Sigmoid colon (tissue), 7 donors: ENCODE measurements around the gene PPP1CB. TPM values are rescaled to one million over a fixed set of nuclear protein-coding genes. Genes with fewer than 3 reads are reported as not detected.

Source experiments
- DNase-seq: peaks from one replicate; pipeline ENCODE4 v3.0.0-alpha.2; 2019
- H3K27ac ChIP-seq, 4 donors: fragments of 200-600 bp; sonication (generic); one replicate each; pipeline ENCODE4 v1.5.1; 2016 to 2019; ENCODE audit warnings: mild to moderate bottlenecking in 1 of 4
- H3K27me3 ChIP-seq, 3 donors: fragments of 200-600 bp; sonication (generic); one replicate each; pipeline ENCODE4 v1.5.1; 2019; ENCODE audit warnings: mild to moderate bottlenecking in 1 of 3
- H3K36me3 ChIP-seq, 4 donors: fragments of 200-600 bp; sonication (generic); one replicate each; pipeline ENCODE4 v1.5.1; 2016 to 2019
- H3K4me1 ChIP-seq, 4 donors: fragments of 200-600 bp; sonication (generic); one replicate each; pipeline ENCODE4 v1.5.1; 2017 to 2019
- H3K4me3 ChIP-seq, 4 donors: fragments of 200-600 bp; sonication (generic); one replicate each; pipeline ENCODE4 v1.5.1; 2017 to 2019; ENCODE audit warnings: mild to moderate bottlenecking in 2 of 4, moderate library complexity in 1 of 4
- H3K9me3 ChIP-seq, 4 donors: fragments of 200-600 bp in 3 of 4; sonication (generic) in 3 of 4; one replicate each; pipeline versions ENCODE4 v1.5.1 to v1.6.1; 2013 to 2019
- CTCF ChIP-seq, 4 experiments: fragments of 450-650 bp in 3 of 4; fragments of 200-600 bp in 1 of 4; IDR thresholded peaks; one replicate each; pipeline ENCODE4 v1.5.1; 2016 to 2019; ENCODE audit warnings: antibody characterized with exemption in 4 of 4, mild to moderate bottlenecking in 3 of 4, moderate library complexity in 2 of 4
- EP300 ChIP-seq, 4 donors: sonication (generic); formaldehyde crosslinking; IDR thresholded peaks; one replicate each; pipeline ENCODE4 v1.6.1; 2017; ENCODE audit warnings: antibody characterized with exemption in 4 of 4
- POLR2A ChIP-seq, 2 donors: fragments of 450-650 bp; IDR thresholded peaks; one replicate each; pipeline ENCODE4 v1.6.1; 2016; ENCODE audit warnings: antibody characterized with exemption in 2 of 2, mild to moderate bottlenecking in 2 of 2, moderate library complexity in 2 of 2
- POLR2AphosphoS5 ChIP-seq, 4 donors: sonication (generic); formaldehyde crosslinking; IDR thresholded peaks; one replicate each; pipeline ENCODE4 v1.6.1; 2017; ENCODE audit warnings: antibody characterized with exemption in 4 of 4
- WGBS, 2 donors: extraction: QIAGEN DNeasy Blood & Tissue Kit; methylation state at CpG; one replicate each; pipeline ENCODE4 v1.1.7; 2013; 5-methylcytosine and 5-hydroxymethylcytosine counted together
- intact Hi-C: fragments of 100-400 bp; cut with DNase I; formaldehyde crosslinking; loops from one replicate; pipeline ENCODE4 v1.15.1; 2023
- polyA plus RNA-seq, 3 donors: library from polyadenylated mRNA; stranded (reverse); fragments of 200-250 nt; gene quantifications; one replicate each; pipeline ENCODE4 v1.2.3, GENCODE V29; 2013
- total RNA-seq, 4 donors: library from RNA; depleted of rRNA; stranded (reverse); fragments of >200 nt; gene quantifications; one replicate each; pipeline ENCODE4 v1.1.0, GENCODE V29; 2016
- donor health status: healthy with polysubstance abuse.
- donor health status: Bipolar disorder and iron deficiency.
- donor health status: healthy.

Gene PPP1CB
- total and polyA plus RNA-seq, 7 donors: 88.7 to 567 (median 446) TPM

GRCh38 chr2:28802975-28803429 is 51.4 kb downstream of the PPP1CB start:
- 77 to 83% methylated on average over 4 of the region's 4 CpGs for WGBS, 2 donors
- Histone ChIP-seq H3K36me3 (peaks cover 9 to 72% (median 15%) of the 10 kb centered on the region in 4 donors), H3K9me3 (no peaks in the 10 kb centered on the region), H3K27ac (peak overlapping the region in 3 of 4 donors; percentile 26 to 46 (median 28)), H3K4me3 (no peak overlapping the region), H3K27me3 (no peaks in the 10 kb centered on the region), H3K4me1 (peaks cover 0 to 22% (median 12%) of the 10 kb centered on the region in 4 donors)
- DNase-seq: no peak
- intact Hi-C loops: no loop called here
- TF ChIP-seq POLR2AphosphoS5 (IDR thresholded peaks at IDR 0.05): no peak
- no peak for TF ChIP-seq EP300 (IDR thresholded peaks at IDR 0.05)
- TF ChIP-seq POLR2A (IDR thresholded peaks at IDR 0.05): no peak
- TF ChIP-seq CTCF (IDR thresholded peaks at IDR 0.05): no peak

GRCh38 chr2:28809927-28810326 is 58.3 kb downstream of the PPP1CB start:
- H3K27ac ChIP-seq: peak overlapping the region in 3 of 4 donors; percentile 32 to 54 (median 53)
- H3K9me3 ChIP-seq: no peaks in the 10 kb centered on the region
- intact Hi-C loops: loop anchor here (5.0 kb wide), 2 partner anchors 62 to 243 kb away; partner anchors contain the start of gene TRMT61B
- no peak for DNase-seq
- peaks cover 2 to 18% (median 8%) of the 10 kb centered on the region in 4 donors for H3K36me3 ChIP-seq
- no peaks in the 10 kb centered on the region for H3K27me3 ChIP-seq
- no peak for TF ChIP-seq EP300 (IDR thresholded peaks at IDR 0.05)
- TF ChIP-seq POLR2AphosphoS5 (IDR thresholded peaks at IDR 0.05): no peak
- TF ChIP-seq POLR2A (IDR thresholded peaks at IDR 0.05): no peak
- no peak for TF ChIP-seq CTCF (IDR thresholded peaks at IDR 0.05)
- peaks cover 0 to 22% (median 14%) of the 10 kb centered on the region in 4 donors for H3K4me1 ChIP-seq
- peak overlapping the region in 3 of 4 donors; percentile 45 to 56 (median 53) for H3K4me3 ChIP-seq
- WGBS, 2 donors: 47 to 64% methylated on average over 10 of the region's 10 CpGs

GRCh38 chr2:28810384-28811285 is 59.0 kb downstream of the PPP1CB start, which contains the start of gene SPDYA:
TSS of gene SPDYA (plus strand) at chr2:28810834. CDS start at chr2:28816015, 5,181 bp downstream.
- peaks cover 0 to 11% (median 6%) of the 10 kb centered on the region in 4 donors for H3K36me3 ChIP-seq
- H3K27me3 ChIP-seq: no peaks in the 10 kb centered on the region
- peak; percentile 86 for DNase-seq
- H3K4me1 ChIP-seq: peaks cover 0 to 22% (median 14%) of the 10 kb centered on the region in 4 donors
- peak within 1 kb of the TSS; percentile 27 to 56 (median 49) for H3K4me3 ChIP-seq
- intact Hi-C loops: loop anchor here (5.0 kb wide), 2 partner anchors 62 to 243 kb away; partner anchors contain the start of gene TRMT61B
- H3K9me3 ChIP-seq: no peaks in the 10 kb centered on the region
- H3K27ac ChIP-seq: peak within 1 kb of the TSS; percentile 32 to 54 (median 52)
- TF ChIP-seq POLR2A (IDR thresholded peaks at IDR 0.05) (no peak), POLR2AphosphoS5 (IDR thresholded peaks at IDR 0.05) (peak in 3 of 4 donors; percentile 17 to 59 (median 35)), EP300 (IDR thresholded peaks at IDR 0.05) (no peak), CTCF (IDR thresholded peaks at IDR 0.05) (no peak)
- 6 to 7% methylated on average over 97 of the region's 97 CpGs for WGBS, 2 donors

GRCh38 chr2:28818053-28818452 is 66.4 kb downstream of the PPP1CB start:
- H3K36me3 ChIP-seq: no peaks in the 10 kb centered on the region
- TF ChIP-seq CTCF (IDR thresholded peaks at IDR 0.05) (no peak), POLR2AphosphoS5 (IDR thresholded peaks at IDR 0.05) (no peak), POLR2A (IDR thresholded peaks at IDR 0.05) (no peak), EP300 (IDR thresholded peaks at IDR 0.05) (no peak)
- intact Hi-C loops: no loop called here
- H3K9me3 ChIP-seq: no peaks in the 10 kb centered on the region
- no peak overlapping the region for H3K27ac ChIP-seq
- DNase-seq: no peak
- H3K27me3 ChIP-seq: no peaks in the 10 kb centered on the region
- no peak overlapping the region for H3K4me3 ChIP-seq
- WGBS, 2 donors: 82 to 93% methylated on average over 3 of the region's 3 CpGs
- no peaks in the 10 kb centered on the region for H3K4me1 ChIP-seq
